ENCODE data around the gene PTPRJ.
"Not testable (repeated sequence)": the region's sequence is repeated elsewhere in the genome, so short reads cannot be mapped to it uniquely, and the experiment has no call there.

PTPRJ gene

DNA sequence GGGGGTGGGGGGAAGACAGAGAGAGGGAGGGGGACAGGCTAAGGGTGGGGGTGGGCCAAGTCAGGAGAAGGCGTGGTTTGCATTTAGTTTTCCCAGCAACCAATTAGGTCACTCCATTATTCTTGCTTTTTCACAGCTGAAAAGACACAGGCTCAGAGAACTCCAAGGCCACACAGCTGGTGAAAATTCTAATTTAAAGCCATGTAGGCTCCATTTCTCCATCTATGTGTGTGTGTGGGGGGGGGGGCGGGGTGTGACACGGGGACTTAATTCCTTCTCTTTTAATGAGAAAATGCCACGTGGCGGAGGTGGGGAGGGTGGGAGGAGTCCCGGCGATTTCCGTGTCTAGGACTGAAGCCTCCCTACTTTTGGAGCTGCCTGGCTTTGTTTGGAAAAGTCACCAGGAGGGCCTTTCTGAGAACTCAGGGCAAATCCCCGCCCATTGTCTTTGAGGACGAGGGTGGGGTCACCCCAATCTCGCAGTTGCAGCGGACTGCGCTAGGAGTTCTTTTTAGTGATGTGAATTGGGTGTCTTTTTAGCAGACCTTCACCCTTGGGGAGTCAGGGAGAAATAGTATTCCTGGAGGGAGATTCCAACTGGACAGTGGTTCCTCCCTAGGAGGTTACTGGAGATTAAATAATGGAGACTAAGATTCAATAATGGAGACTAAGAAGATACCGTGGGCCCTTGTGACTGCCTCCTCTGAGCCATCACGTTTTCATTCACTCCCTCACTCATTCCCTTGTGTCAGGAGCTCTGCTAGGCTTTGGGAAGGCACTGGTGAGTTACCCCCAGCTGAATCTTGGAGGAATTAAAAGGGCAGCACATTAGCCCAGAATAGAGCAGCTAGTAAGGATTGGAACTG, 36.4 kb upstream of the PTPRJ start:
- TF ChIP-seq, protein P1, sequence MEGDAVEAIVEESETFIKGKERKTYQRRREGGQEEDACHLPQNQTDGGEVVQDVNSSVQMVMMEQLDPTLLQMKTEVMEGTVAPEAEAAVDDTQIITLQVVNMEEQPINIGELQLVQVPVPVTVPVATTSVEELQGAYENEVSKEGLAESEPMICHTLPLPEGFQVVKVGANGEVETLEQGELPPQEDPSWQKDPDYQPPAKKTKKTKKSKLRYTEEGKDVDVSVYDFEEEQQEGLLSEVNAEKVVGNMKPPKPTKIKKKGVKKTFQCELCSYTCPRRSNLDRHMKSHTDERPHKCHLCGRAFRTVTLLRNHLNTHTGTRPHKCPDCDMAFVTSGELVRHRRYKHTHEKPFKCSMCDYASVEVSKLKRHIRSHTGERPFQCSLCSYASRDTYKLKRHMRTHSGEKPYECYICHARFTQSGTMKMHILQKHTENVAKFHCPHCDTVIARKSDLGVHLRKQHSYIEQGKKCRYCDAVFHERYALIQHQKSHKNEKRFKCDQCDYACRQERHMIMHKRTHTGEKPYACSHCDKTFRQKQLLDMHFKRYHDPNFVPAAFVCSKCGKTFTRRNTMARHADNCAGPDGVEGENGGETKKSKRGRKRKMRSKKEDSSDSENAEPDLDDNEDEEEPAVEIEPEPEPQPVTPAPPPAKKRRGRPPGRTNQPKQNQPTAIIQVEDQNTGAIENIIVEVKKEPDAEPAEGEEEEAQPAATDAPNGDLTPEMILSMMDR (IDR thresholded peaks at IDR 0.05; ENCODE audit: insufficient read depth, missing control alignments), result no peak
- FAIRE-seq, result no peak
- DNase-seq (ENCODE audit: insufficient read length, low spot score), result no peak

DNA sequence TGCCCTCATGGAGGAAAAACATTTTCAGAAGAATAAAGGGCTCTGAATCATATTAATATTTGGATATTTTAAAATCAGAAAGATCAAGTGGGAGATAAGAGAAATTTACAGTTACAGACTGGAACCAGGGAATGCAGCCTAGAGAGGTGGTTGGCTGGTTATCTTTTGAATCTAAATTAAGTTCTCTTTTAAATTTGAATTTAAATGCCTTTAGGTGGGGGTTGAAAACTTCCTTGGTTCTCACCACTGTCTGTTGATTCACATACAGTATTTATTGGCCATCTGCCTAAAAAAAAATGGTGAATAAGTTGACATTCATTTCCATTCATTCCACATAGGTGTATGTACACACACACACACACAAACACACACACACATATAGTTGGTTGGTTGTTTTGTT, 35.7 kb upstream of the PTPRJ start:
- FAIRE-seq, result no peak
- DNase-seq (ENCODE audit: insufficient read length, low spot score), result no peak
- TF ChIP-seq, protein P1 (IDR thresholded peaks at IDR 0.05; ENCODE audit: insufficient read depth, missing control alignments), result no peak

DNA sequence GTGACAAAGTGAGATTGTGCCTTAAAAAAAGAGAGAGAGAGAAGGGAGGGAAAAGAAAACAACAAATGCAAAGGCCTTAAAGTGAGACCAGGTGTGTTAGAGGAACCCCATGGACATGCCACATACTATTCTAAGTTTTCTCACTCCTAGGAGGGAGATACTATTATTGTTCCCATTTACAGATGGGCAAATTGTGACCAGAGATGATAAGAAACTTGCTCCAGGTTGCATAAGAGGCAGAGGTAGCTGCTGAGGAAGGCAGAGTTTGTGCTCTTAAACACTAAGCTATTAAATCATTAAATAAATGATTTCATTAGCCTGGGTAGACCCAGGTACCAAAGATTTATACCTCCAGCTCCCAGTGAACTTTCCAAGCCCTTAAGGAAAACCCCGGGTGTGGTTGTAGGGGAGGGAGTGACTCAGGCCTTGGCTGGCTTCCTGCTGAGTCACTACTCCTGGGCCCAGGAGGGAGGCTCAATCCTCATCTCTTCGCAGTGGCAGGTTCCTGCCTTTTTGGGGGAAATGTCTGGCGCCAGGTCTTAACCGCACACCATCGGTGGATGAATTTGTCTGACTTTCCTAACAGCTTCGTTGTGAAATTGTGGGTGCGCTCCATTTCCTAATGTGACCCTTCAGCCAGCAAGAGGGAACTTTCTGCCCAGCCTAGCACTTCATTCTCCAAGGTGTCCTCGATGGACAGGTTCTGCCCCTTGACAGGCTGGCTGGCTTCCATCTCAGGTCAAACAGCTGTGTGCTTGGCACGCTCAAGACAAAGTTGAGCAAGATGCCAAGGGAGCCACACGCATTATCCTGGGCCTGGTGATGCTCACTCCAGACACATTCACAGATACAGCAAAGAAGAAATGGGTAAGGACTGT, 33.4 kb upstream of the PTPRJ start:
- DNase-seq (ENCODE audit: insufficient read length, low spot score), result no peak

DNA sequence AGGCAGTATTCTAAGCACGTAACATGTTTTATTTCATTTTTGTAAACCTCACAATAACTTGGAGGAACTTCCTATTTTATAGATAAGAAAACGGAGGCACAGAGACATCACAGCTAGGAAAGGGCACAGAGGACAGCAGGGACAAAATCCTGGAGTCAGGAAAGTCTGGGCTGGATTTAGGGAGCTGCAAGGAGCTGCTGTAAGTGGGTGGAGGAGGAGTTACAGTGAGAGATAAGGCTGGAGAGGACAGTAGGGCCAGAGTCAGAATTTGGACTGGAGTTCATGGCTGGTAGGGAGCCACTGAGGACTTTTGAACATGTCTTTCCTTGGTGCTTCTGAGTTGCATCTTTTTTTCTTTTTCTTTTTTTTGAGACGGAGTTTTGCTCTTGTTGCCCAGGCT, 32.2 kb upstream of the PTPRJ start:
- DNase-seq (ENCODE audit: insufficient read length, low spot score) (no peak), FAIRE-seq (no peak)
- TF ChIP-seq, protein P1 (IDR thresholded peaks at IDR 0.05; ENCODE audit: insufficient read depth, missing control alignments), result no peak

More for the DNA sequence above, 33.4 kb upstream of the PTPRJ start:
- TF ChIP-seq, protein P1 (IDR thresholded peaks at IDR 0.05; ENCODE audit: insufficient read depth, missing control alignments), result no peak
- no peak for FAIRE-seq

DNA sequence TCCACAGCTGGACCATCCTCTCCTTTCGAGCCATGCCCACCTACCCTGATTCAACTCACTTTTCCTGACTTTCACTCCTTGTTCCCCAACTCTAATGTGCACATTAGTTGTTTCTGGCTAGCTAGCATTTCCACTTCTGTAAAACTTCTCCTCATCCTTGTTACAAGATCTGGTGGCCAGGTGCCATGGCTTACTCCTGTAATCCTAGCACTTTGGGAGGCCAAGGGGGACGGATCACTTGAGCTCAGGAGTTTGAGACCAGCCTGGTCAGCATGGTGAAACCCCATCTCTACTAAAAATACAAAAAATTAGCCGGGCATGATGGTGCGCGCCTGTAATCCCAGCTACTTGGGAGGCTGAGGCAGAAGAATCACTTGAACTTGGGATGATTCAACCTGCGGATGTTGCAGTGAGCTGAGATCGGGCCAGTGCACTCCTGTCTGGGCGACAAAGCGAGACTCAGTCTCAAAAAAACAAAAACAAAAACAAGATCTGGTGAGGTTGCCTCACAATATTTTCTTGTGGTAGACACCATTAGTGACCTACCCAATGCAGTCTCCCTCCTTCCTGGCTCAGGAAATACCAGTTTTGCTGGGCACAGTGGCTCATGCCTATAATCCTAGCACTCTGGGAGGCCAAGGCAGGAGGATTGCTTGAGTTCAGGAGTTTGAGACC, 31.2 kb upstream of the PTPRJ start:
- not testable (repeated sequence) for FAIRE-seq; DNase-seq (ENCODE audit: insufficient read length, low spot score)

DNA sequence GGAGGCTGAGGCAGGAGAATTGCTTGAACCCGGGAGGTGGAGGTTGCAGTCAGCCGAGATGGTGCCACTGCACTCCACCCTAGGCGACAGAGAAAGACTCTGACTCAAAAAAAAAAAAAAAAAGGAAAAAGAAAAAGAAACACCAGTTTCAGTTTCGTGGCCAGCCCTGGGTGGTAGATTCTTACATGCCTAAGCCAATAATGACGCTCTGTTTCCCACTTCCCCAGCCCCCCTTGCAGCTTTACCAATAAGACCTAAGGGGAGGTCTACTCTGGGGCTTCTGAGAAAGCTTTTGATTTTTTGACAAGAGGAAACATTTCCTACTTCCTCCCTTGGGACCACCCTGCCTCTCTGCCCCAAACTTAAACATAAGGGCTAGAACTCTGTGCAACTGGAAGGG, 30.0 kb upstream of the PTPRJ start:
- TF ChIP-seq, protein P1 (IDR thresholded peaks at IDR 0.05; ENCODE audit: insufficient read depth, missing control alignments), result no peak
- no peak for DNase-seq (ENCODE audit: insufficient read length, low spot score)
- no peak for FAIRE-seq

DNA sequence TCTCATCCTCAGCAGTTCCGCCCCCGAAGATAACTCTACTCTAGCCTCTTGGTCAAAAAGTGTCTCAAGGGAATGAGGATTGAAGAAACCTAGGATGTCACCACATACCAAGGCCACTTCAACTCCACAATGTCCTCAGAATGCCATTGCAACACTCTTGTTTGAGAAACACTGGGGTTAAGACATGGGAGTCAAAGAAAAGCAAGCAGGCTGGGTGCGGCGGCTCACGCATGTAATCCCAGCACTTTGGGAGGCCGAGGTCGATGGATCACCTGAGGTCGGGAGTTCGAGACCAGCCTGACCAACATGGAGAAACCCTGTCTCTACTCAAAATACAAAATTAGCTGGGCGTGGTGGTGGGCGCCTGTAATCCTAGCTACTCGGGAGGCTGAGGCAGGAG, 28.9 kb upstream of the PTPRJ start:
- DNase-seq (ENCODE audit: insufficient read length, low spot score); FAIRE-seq: not testable (repeated sequence)
